HL-60 (cell line): Measurements from ENCODE around the gene SERPINB13.

Experiments
- DNase-seq, 2 experiments: peaks; one replicate each; pipeline ENCODE4 v3.0.0-alpha.2; 2010 to 2020; ENCODE audit warnings: low read depth in 1 of 2, low spot score in 1 of 2
- H3K27ac ChIP-seq: fragments of 250-450 bp; sonication (Bioruptor Pico); replicated peaks from 2 replicates; pipeline ENCODE4 v1.5.1; 2020; ENCODE audit warnings: mild to moderate bottlenecking, moderate library complexity
- H3K27me3 ChIP-seq: fragments of 250-450 bp; sonication (Bioruptor Pico); 2 replicates; pipeline ENCODE4 v1.5.1; 2021; ENCODE audit warnings: mild to moderate bottlenecking, moderate library complexity; ENCODE audit not compliant: insufficient read depth, poor library complexity, severe bottlenecking
- H3K4me3 ChIP-seq: replicated peaks from 2 replicates; pipeline ENCODE4 v1.5.1; 2011; ENCODE audit warnings: mild to moderate bottlenecking, control low read depth, low read length; ENCODE audit not compliant: insufficient read depth
- GABPA ChIP-seq: IDR thresholded peaks from 2 replicates; pipeline ENCODE4 v1.6.1; 2012; ENCODE audit warnings: low read depth
- POLR2AphosphoS5 ChIP-seq: IDR thresholded peaks from 2 replicates; pipeline ENCODE4 v1.6.1; 2012; ENCODE audit warnings: low read depth
- SPI1 ChIP-seq: IDR thresholded peaks from 2 replicates; pipeline ENCODE4 v1.6.1; 2012; ENCODE audit warnings: low read depth, mild to moderate bottlenecking, borderline replicate concordance
- TF ChIP-seq, protein P1 (sequence below): IDR thresholded peaks from 2 replicates; pipeline ENCODE4 v1.6.1; 2012; ENCODE audit warnings: low read depth; ENCODE audit not compliant: insufficient replicate concordance
- TF ChIP-seq, protein P2 (sequence below): IDR thresholded peaks from one replicate; pipeline ENCODE4 v1.5.1; 2011; ENCODE audit warnings: low read length, control low read depth, inconsistent platforms; ENCODE audit not compliant: insufficient read depth

SERPINB13 gene

GRCh38 chr18:63544017-63544416, 43.1 kb upstream of the SERPINB13 start:
- Histone ChIP-seq H3K4me3 (no peak overlapping the region), H3K27me3 (no peaks in the 10 kb centered on the region), H3K27ac (no peak overlapping the region)
- no peak for DNase-seq
- TF ChIP-seq, protein P1, sequence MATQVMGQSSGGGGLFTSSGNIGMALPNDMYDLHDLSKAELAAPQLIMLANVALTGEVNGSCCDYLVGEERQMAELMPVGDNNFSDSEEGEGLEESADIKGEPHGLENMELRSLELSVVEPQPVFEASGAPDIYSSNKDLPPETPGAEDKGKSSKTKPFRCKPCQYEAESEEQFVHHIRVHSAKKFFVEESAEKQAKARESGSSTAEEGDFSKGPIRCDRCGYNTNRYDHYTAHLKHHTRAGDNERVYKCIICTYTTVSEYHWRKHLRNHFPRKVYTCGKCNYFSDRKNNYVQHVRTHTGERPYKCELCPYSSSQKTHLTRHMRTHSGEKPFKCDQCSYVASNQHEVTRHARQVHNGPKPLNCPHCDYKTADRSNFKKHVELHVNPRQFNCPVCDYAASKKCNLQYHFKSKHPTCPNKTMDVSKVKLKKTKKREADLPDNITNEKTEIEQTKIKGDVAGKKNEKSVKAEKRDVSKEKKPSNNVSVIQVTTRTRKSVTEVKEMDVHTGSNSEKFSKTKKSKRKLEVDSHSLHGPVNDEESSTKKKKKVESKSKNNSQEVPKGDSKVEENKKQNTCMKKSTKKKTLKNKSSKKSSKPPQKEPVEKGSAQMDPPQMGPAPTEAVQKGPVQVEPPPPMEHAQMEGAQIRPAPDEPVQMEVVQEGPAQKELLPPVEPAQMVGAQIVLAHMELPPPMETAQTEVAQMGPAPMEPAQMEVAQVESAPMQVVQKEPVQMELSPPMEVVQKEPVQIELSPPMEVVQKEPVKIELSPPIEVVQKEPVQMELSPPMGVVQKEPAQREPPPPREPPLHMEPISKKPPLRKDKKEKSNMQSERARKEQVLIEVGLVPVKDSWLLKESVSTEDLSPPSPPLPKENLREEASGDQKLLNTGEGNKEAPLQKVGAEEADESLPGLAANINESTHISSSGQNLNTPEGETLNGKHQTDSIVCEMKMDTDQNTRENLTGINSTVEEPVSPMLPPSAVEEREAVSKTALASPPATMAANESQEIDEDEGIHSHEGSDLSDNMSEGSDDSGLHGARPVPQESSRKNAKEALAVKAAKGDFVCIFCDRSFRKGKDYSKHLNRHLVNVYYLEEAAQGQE = no peak
- TF ChIP-seq GABPA (no peak), POLR2AphosphoS5 (no peak), SPI1 (no peak)
- TF ChIP-seq, protein P2, sequence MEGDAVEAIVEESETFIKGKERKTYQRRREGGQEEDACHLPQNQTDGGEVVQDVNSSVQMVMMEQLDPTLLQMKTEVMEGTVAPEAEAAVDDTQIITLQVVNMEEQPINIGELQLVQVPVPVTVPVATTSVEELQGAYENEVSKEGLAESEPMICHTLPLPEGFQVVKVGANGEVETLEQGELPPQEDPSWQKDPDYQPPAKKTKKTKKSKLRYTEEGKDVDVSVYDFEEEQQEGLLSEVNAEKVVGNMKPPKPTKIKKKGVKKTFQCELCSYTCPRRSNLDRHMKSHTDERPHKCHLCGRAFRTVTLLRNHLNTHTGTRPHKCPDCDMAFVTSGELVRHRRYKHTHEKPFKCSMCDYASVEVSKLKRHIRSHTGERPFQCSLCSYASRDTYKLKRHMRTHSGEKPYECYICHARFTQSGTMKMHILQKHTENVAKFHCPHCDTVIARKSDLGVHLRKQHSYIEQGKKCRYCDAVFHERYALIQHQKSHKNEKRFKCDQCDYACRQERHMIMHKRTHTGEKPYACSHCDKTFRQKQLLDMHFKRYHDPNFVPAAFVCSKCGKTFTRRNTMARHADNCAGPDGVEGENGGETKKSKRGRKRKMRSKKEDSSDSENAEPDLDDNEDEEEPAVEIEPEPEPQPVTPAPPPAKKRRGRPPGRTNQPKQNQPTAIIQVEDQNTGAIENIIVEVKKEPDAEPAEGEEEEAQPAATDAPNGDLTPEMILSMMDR = no peak

- TF ChIP-seq POLR2AphosphoS5 (no peak), SPI1 (no peak), GABPA (no peak)
- TF ChIP-seq, protein P1 = no peak
- TF ChIP-seq, protein P2 = no peak
- H3K27me3 ChIP-seq = no peaks in the 10 kb centered on the region
- DNase-seq = no peak
- no peak overlapping the region for H3K4me3 ChIP-seq
- no peak overlapping the region for H3K27ac ChIP-seq
Measured at GRCh38 chr18:63545000-63545399, 42.1 kb upstream of the SERPINB13 start.

DNA sequence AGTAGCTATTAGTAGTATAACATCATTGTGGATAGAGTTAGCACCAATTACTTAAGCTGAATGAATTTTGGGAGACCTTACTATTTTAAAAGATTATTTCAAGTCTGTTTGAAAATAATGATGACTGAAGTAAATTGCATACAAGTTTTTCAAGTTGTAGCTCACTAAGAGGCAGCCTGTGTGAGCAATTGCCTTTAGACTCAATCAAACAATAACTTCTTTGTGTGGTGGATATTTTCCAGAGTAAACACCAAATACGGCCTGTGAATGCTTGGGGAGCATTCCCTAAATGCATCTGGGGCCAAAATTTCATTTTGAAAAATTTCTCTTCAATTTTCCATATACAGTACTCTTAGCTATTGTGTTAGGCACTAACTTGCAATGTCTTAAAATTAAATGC, 37.1 kb upstream of the SERPINB13 start:
- H3K27ac ChIP-seq = no peak overlapping the region
- no peak for TF ChIP-seq GABPA
- TF ChIP-seq POLR2AphosphoS5 = no peak
- TF ChIP-seq SPI1 = no peak
- TF ChIP-seq, protein P2 = no peak
- TF ChIP-seq, protein P1 = no peak
- no peak for DNase-seq
- H3K4me3 ChIP-seq = no peak overlapping the region
- H3K27me3 ChIP-seq = no peaks in the 10 kb centered on the region
